KMS-11 (cell line): Measurements from ENCODE around the gene MUC3A.

ENCODE experiments used
- H2AFZ ChIP-seq: fragments of 200-600 bp; sonication (generic); 2 replicates; pipeline ENCODE4 v1.6.1; 2016; ENCODE audit warnings: antibody characterized with exemption, mixed run types, low read depth
- H3K27ac ChIP-seq: fragments of 200-600 bp; sonication (generic); 2 replicates; pipeline ENCODE4 v1.6.1; 2016; ENCODE audit warnings: mild to moderate bottlenecking, mixed run types
- H3K27me3 ChIP-seq: fragments of 200-600 bp; sonication (generic); 2 replicates; pipeline ENCODE4 v1.6.1; 2017; ENCODE audit warnings: mild to moderate bottlenecking, low read depth, mixed run types, moderate library complexity; ENCODE audit not compliant: insufficient read depth
- H3K36me3 ChIP-seq: fragments of 200-600 bp; sonication (generic); 2 replicates; pipeline ENCODE4 v1.6.1; 2017; ENCODE audit warnings: mild to moderate bottlenecking, mixed run types; ENCODE audit not compliant: insufficient read depth
- H3K4me1 ChIP-seq: fragments of 200-600 bp; sonication (generic); 2 replicates; pipeline ENCODE4 v1.6.1; 2016; ENCODE audit warnings: mild to moderate bottlenecking, low read depth, mixed run types; ENCODE audit not compliant: poor library complexity, severe bottlenecking
- H3K4me2 ChIP-seq: fragments of 200-600 bp; sonication (generic); 2 replicates; pipeline ENCODE4 v1.7.0; 2016; ENCODE audit warnings: mild to moderate bottlenecking, mixed run types
- H3K4me3 ChIP-seq: fragments of 200-600 bp; sonication (generic); IDR thresholded peaks from 2 replicates; pipeline ENCODE4 v1.6.1; 2017; ENCODE audit warnings: low read depth, low read length, mixed read lengths; ENCODE audit not compliant: insufficient read depth
- H3K79me2 ChIP-seq: fragments of 200-600 bp; sonication (generic); 2 replicates; pipeline ENCODE4 v1.6.1; 2016; ENCODE audit warnings: low read depth, mixed run types; ENCODE audit not compliant: insufficient read depth
- H3K9ac ChIP-seq: fragments of 200-600 bp; sonication (generic); 2 replicates; pipeline ENCODE4 v1.6.1; 2016; ENCODE audit warnings: mild to moderate bottlenecking, mixed run types
- H4K20me1 ChIP-seq: fragments of 200-600 bp; sonication (generic); 2 replicates; pipeline ENCODE4 v1.6.1; 2016; ENCODE audit warnings: mild to moderate bottlenecking, mixed run types; ENCODE audit not compliant: insufficient read depth
- CTCF ChIP-seq: fragments of 200-600 bp; sonication (generic); conservative IDR thresholded peaks from 2 replicates; pipeline ENCODE4 v1.6.1; 2017; ENCODE audit warnings: low read depth, mild to moderate bottlenecking, antibody characterized with exemption, low read length, moderate library complexity, mixed read lengths

MUC3A gene

GRCh38 chr7:100957832-100958421 lies 8.6 kb downstream of the MUC3A start:
- Histone ChIP-seq H4K20me1 (no peaks in the 10 kb centered on the region), H3K27me3 (peaks cover 42% of the 10 kb centered on the region), H3K27ac (no peak overlapping the region), H3K79me2 (no peaks in the 10 kb centered on the region), H3K36me3 (no peaks in the 10 kb centered on the region), H3K4me2 (no peak overlapping the region), H2AFZ (no peak overlapping the region), H3K9ac (no peak overlapping the region), H3K4me3 (no peak overlapping the region), H3K4me1 (no peaks in the 10 kb centered on the region)
- no peak for TF ChIP-seq CTCF

GRCh38 chr7:100959894-100960293 lies 10.6 kb downstream of the MUC3A start:
- no peak overlapping the region for H3K4me3 ChIP-seq
- H3K27me3 ChIP-seq = peaks cover 44% of the 10 kb centered on the region
- H4K20me1 ChIP-seq = no peaks in the 10 kb centered on the region
- TF ChIP-seq CTCF = no peak
- H3K4me2 ChIP-seq = no peak overlapping the region
- H3K27ac ChIP-seq = no peak overlapping the region
- H3K36me3 ChIP-seq = no peaks in the 10 kb centered on the region
- no peaks in the 10 kb centered on the region for H3K4me1 ChIP-seq
- H2AFZ ChIP-seq = no peak overlapping the region
- no peak overlapping the region for H3K9ac ChIP-seq
- H3K79me2 ChIP-seq = no peaks in the 10 kb centered on the region

DNA sequence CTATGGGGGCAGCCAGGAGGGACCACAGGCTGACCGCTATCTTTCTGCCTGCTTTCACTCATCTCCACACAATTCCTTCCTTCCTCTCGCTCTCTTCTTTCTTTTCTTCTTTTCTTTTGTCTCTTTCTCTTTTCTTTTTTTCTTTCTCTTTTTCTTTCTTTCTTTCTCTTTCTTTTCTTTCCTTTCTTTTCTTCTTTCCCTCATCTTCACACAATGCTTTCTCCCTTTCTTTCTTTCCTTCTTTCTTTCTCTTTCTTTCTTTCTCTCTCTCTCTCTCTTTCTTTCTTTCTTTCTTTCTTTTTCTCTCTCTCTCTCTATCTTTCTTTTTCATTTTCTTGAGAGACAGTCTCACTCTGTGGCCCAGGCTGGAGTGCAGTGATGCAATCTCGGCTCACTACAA lies 13.2 kb downstream of the MUC3A start:
- no peak overlapping the region for H3K4me3 ChIP-seq
- no peaks in the 10 kb centered on the region for H3K36me3 ChIP-seq
- no peak overlapping the region for H3K27ac ChIP-seq
- H3K79me2 ChIP-seq = no peaks in the 10 kb centered on the region
- H3K27me3 ChIP-seq = peaks cover 59% of the 10 kb centered on the region
- no peak overlapping the region for H2AFZ ChIP-seq
- no peak overlapping the region for H3K9ac ChIP-seq
- no peak for TF ChIP-seq CTCF
- H3K4me2 ChIP-seq = no peak overlapping the region
- H3K4me1 ChIP-seq = no peaks in the 10 kb centered on the region
- H4K20me1 ChIP-seq = no peaks in the 10 kb centered on the region

GRCh38 chr7:100963386-100963785 lies 14.1 kb downstream of the MUC3A start:
- H3K27me3 ChIP-seq = peaks cover 67% of the 10 kb centered on the region

More at GRCh38 chr7:100963386-100963785, 14.1 kb downstream of the MUC3A start:
- Histone ChIP-seq H3K4me2 (no peak overlapping the region), H3K4me1 (no peaks in the 10 kb centered on the region), H2AFZ (no peak overlapping the region), H3K79me2 (no peaks in the 10 kb centered on the region), H3K9ac (no peak overlapping the region), H3K4me3 (no peak overlapping the region), H3K36me3 (no peaks in the 10 kb centered on the region), H4K20me1 (no peaks in the 10 kb centered on the region), H3K27ac (no peak overlapping the region)
- no peak for TF ChIP-seq CTCF
